ENCODE measurements around the gene KCNIP3. TPM values are rescaled to one million over a fixed set of nuclear protein-coding genes. Genes with fewer than 3 reads are reported as not detected.
A peak's percentile ranks its signal among the peaks of the same experiment; 100 is the strongest.

The KCNIP3 gene
- total and polyA plus RNA-seq, 10 donors: 0.59 to 5.2 (median 3.0) TPM

DNA sequence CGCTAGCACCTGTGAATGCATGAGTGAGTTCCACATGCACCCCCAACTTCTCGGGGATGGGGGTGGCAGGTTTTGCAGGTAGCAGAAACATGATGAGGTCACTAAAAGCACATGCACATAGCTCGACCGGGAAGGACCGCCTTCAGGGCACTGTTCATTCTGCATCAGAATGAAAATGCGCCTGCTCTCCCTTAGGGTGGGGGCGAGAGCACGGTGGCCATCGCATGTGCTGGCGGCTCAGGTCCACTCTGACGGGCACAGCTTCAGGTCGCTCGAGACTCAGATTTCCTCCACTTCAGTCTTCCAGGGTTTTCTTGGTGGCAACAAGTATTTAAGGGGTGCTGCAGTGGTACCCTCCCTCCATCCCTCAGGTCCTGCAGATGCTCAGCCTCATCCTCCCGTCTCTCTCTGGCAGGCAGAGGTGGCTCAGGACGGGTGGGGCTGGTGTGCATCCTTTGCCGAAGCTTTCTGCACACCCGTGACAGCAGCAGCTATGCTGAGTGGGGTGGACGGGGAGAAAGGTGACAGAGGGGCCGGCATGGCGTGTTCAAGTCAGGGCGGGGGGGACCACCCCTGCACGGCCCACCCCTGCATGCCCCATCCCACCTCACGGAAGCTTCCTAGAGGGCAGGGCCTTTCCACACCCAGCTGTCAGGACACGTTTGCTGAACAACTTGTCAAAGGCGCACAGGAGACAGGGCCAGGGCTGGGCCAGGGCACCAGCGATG is 14.8 kb downstream of the KCNIP3 start:
- no peak overlapping the region for H3K4me3 ChIP-seq
- no peaks in the 10 kb centered on the region for H3K36me3 ChIP-seq
- H3K27ac ChIP-seq: no peak overlapping the region
- intact Hi-C loops (cut with DNase I; ENCODE audit: low total_unique reads): no loop called here
- no peaks in the 10 kb centered on the region for H3K9me3 ChIP-seq
- no peak for DNase-seq
- no peaks in the 10 kb centered on the region for H3K4me1 ChIP-seq
- peaks cover 0 to 3% (median 0%) of the 10 kb centered on the region in 7 donors for H3K27me3 ChIP-seq (replicated peaks in 1 of 7)
- TF ChIP-seq POLR2A (IDR thresholded peaks at IDR 0.05) (no peak), POLR2AphosphoS5 (IDR thresholded peaks at IDR 0.05) (no peak)
- TF ChIP-seq, protein P1, sequence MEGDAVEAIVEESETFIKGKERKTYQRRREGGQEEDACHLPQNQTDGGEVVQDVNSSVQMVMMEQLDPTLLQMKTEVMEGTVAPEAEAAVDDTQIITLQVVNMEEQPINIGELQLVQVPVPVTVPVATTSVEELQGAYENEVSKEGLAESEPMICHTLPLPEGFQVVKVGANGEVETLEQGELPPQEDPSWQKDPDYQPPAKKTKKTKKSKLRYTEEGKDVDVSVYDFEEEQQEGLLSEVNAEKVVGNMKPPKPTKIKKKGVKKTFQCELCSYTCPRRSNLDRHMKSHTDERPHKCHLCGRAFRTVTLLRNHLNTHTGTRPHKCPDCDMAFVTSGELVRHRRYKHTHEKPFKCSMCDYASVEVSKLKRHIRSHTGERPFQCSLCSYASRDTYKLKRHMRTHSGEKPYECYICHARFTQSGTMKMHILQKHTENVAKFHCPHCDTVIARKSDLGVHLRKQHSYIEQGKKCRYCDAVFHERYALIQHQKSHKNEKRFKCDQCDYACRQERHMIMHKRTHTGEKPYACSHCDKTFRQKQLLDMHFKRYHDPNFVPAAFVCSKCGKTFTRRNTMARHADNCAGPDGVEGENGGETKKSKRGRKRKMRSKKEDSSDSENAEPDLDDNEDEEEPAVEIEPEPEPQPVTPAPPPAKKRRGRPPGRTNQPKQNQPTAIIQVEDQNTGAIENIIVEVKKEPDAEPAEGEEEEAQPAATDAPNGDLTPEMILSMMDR (IDR thresholded peaks at IDR 0.05 in 8 of 11, conservative IDR thresholded peaks at IDR 0.05 in 3 of 11): no peak
- 77 to 89% (median 85%) methylated on average over 24 to 26 of the region's 26 CpGs for WGBS, 5 donors

- Histone ChIP-seq H3K4me1 (no peaks in the 10 kb centered on the region), H3K27ac (no peak overlapping the region), H3K36me3 (no peaks in the 10 kb centered on the region), H3K9me3 (no peaks in the 10 kb centered on the region), H3K4me3 (no peak overlapping the region), H3K27me3 (replicated peaks in 1 of 7) (peaks cover 0 to 3% (median 0%) of the 10 kb centered on the region in 7 donors)
- no peak for DNase-seq
- WGBS, 5 donors: 81 to 93% (median 87%) methylated on average over 10 to 24 of the region's 24 CpGs
- intact Hi-C loops (cut with DNase I; ENCODE audit: low total_unique reads): no loop called here
- TF ChIP-seq, protein P1 (IDR thresholded peaks at IDR 0.05 in 8 of 11, conservative IDR thresholded peaks at IDR 0.05 in 3 of 11): no peak
- TF ChIP-seq POLR2A (IDR thresholded peaks at IDR 0.05) (no peak), POLR2AphosphoS5 (IDR thresholded peaks at IDR 0.05) (no peak)
Observed at GRCh38 chr2:95312543-95313201, 15.5 kb downstream of the KCNIP3 start.

DNA sequence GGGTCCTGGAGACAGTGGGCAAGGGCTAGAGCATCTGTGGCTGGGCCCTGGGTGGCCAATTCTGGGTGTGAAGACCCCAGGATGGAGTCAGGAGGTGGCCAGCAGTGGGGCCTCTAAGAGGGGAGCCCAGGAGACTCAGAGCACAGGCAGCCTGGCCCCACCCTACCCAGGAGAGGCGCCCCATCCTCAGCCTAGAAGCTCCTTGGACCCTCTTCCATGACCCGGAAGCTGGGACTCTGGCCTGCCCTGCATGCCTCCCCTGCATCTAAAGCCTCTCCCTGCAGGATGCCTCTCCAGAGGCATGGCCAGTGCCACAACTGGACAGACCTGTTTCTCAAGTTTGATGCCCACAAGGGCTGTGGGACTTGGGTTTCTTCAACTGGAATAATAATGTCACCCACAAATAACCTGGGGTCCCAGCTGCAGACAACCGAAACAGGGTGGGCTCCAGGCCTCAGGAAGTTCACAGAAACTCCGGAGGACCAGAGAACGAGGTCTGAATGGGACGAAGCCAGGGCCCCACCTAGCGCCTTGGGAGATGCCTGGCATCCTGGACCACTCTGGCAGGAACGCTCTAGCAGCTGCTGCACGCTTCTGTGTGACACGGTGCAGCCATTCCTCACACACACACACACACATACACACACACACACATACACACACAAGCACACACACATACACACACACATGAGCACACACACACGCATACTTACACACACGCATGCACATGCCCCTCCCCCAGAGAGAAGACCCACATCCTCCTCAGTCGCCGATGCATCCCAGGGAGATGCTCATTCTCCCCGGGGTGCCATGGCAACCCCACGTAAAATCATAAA is 16.4 kb downstream of the KCNIP3 start:
- intact Hi-C loops (cut with DNase I; ENCODE audit: low total_unique reads): no loop called here
- TF ChIP-seq POLR2A (IDR thresholded peaks at IDR 0.05): no peak
- TF ChIP-seq POLR2AphosphoS5 (IDR thresholded peaks at IDR 0.05): no peak
- TF ChIP-seq, protein P1 (IDR thresholded peaks at IDR 0.05 in 8 of 11, conservative IDR thresholded peaks at IDR 0.05 in 3 of 11): no peak
- no peak overlapping the region for H3K27ac ChIP-seq
- 84 to 90% (median 88%) methylated on average over 16 of the region's 16 CpGs for WGBS, 5 donors
- peaks cover 0 to 3% (median 0%) of the 10 kb centered on the region in 7 donors for H3K27me3 ChIP-seq (replicated peaks in 1 of 7)
- no peak overlapping the region for H3K4me3 ChIP-seq
- peak; percentile 64 for DNase-seq
- H3K4me1 ChIP-seq: no peaks in the 10 kb centered on the region
- no peaks in the 10 kb centered on the region for H3K36me3 ChIP-seq
- H3K9me3 ChIP-seq: no peaks in the 10 kb centered on the region
